ENCODE measurements around the gene NEB.

The NEB gene

DNA sequence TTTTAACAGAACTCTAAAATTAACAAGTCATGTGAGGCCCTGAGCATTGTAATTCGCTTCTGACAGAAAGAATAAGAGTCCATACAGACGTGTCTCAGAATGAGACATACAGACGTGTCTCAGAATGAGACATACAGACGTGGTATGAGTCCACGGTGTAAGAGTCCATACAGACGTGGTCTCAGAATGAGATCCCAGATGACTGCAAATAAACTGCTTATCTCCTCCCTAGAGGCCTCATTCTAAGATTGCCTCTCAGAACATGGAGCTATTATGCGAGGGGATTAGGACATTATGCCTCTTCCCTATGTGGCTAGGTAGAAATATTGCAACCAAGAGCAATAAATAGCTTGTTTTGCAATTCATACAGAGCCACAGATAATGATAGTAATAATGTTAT is 63.9 kb downstream of the NEB start:
- Histone ChIP-seq H3K4me3 (ENCODE audit: extremely low read depth, insufficient read depth, low read length, poor library complexity, severe bottlenecking) (no peak overlapping the region), H3K36me3 (ENCODE audit: control insufficient read depth, insufficient read depth, low read length) (no peaks in the 10 kb centered on the region), H3K9me3 (ENCODE audit: control insufficient read depth, low read length) (no peaks in the 10 kb centered on the region), H3K4me1 (ENCODE audit: control insufficient read depth, insufficient read depth, low read length, poor library complexity, severe bottlenecking) (peaks cover 10% of the 10 kb centered on the region), H3K27ac (ENCODE audit: low read depth, low read length, severe bottlenecking) (no peak overlapping the region)
- WGBS, 2 experiments (ENCODE audit: insufficient coverage in 2 of 2): 90 to 92% methylated on average over 6 of the region's 7 CpGs

DNA sequence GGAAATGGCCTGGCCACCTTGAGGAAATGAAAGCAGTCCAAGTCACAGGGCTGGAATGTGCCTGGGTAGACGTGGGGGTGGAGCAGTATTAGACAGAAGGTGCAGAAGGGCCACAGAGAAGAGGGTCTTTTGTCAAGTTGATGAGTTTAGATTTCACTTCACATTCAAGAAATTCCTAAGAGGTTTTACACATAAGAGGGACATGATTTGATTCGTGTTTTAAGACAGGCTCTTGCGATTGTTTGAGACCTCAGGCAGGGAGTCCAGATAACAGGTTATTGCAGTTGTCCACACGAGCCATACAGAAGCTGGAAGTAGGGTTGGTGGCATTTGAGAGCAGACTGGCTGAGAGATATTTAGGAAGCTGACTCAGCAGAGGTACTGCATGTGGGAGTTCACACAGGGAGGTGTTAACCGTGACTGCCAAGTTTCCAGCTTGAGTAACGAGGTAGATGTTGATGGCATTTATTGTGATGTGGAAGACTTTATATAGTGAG is 64.6 kb downstream of the NEB start:
- 71 to 77% methylated on average over 5 of the region's 6 CpGs for WGBS, 2 experiments (ENCODE audit: insufficient coverage in 2 of 2)

DNA sequence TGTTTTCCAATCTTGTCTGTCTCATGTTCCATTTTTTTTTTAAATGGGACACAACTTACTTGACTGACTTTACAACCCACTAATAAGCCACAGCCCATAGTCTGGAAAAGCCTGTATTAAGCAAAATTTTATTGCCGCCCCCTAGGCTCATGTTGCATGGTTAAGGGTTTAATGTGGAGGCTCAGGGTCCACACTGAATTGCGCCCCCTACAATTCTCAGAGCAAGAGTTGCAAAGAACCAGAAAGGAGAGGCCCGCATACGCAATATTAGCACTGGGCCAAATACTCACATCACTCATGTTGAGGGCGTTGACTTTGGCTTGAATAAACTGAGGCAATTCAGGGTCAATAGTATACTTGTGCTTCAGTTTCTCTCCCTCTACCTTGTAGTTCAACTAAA is 65.5 kb downstream of the NEB start:
- Histone ChIP-seq H3K9me3 (ENCODE audit: control insufficient read depth, low read length) (no peaks in the 10 kb centered on the region), H3K4me1 (ENCODE audit: control insufficient read depth, insufficient read depth, low read length, poor library complexity, severe bottlenecking) (peaks cover 10% of the 10 kb centered on the region), H3K27ac (ENCODE audit: low read depth, low read length, severe bottlenecking) (no peak overlapping the region), H3K36me3 (ENCODE audit: control insufficient read depth, insufficient read depth, low read length) (no peaks in the 10 kb centered on the region), H3K4me3 (ENCODE audit: extremely low read depth, insufficient read depth, low read length, poor library complexity, severe bottlenecking) (no peak overlapping the region)
- WGBS, 2 experiments (ENCODE audit: insufficient coverage in 2 of 2): 83 to 84% methylated on average over 1 to 5 of the region's 5 CpGs

More for the DNA sequence above, 64.6 kb downstream of the NEB start:
- H3K4me1 ChIP-seq (ENCODE audit: control insufficient read depth, insufficient read depth, low read length, poor library complexity, severe bottlenecking): peaks cover 10% of the 10 kb centered on the region
- H3K27ac ChIP-seq (ENCODE audit: low read depth, low read length, severe bottlenecking): no peak overlapping the region
- no peaks in the 10 kb centered on the region for H3K36me3 ChIP-seq (ENCODE audit: control insufficient read depth, insufficient read depth, low read length)
- no peak overlapping the region for H3K4me3 ChIP-seq (ENCODE audit: extremely low read depth, insufficient read depth, low read length, poor library complexity, severe bottlenecking)
- H3K9me3 ChIP-seq (ENCODE audit: control insufficient read depth, low read length): no peaks in the 10 kb centered on the region

DNA sequence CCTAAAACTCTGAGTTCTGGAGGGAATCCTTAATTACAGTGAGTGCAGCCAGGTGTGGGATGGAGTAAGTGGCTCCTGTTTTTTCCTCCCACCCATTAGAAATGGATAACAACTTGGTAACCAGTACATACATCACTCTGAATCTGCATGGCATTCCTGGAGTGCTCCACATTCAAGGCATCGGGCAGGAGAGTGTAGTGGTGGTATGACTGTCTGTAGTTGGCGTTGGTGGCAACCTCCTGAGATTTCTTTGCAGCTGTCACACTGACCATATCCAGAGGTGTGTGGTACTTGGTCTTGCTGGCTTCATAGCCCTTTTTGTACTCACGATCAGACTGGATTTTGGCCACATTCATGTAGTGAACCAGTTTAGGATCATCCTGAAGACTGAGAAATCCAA is 68.3 kb downstream of the NEB start:
- Histone ChIP-seq H3K27ac (ENCODE audit: low read depth, low read length, severe bottlenecking) (no peak overlapping the region), H3K9me3 (ENCODE audit: control insufficient read depth, low read length) (no peaks in the 10 kb centered on the region), H3K4me1 (ENCODE audit: control insufficient read depth, insufficient read depth, low read length, poor library complexity, severe bottlenecking) (peaks cover 10% of the 10 kb centered on the region), H3K4me3 (ENCODE audit: extremely low read depth, insufficient read depth, low read length, poor library complexity, severe bottlenecking) (no peak overlapping the region), H3K36me3 (ENCODE audit: control insufficient read depth, insufficient read depth, low read length) (no peaks in the 10 kb centered on the region)
- 83 to 92% methylated on average over 1 of the region's 3 CpGs for WGBS, 2 experiments (ENCODE audit: insufficient coverage in 2 of 2)

DNA sequence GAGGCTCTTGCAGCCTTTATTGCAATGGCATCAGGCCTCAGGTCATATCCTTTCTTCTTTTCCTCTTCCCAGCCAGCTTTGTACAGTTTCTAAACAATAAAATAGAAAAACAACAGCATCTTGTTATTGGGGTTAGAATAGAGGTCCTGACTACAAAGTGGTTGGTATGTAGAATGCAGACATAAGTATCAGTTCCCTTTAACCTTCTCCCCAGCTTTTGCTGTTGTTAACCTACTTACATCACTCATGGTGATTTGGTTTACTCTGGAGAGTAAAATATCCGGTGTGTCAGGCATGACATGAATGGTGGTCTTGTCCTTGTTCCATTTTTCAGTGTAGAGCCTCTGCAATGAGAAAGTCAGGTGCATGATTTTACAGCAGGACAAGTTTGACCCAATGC is 69.8 kb downstream of the NEB start:
- no peaks in the 10 kb centered on the region for H3K9me3 ChIP-seq (ENCODE audit: control insufficient read depth, low read length)
- H3K36me3 ChIP-seq (ENCODE audit: control insufficient read depth, insufficient read depth, low read length): no peaks in the 10 kb centered on the region
- WGBS, 2 experiments (ENCODE audit: insufficient coverage in 2 of 2): 100% methylated on average over 1 of the region's 1 CpG; no CpG with 5 or more reads in 1 of the 2 experiments
- peaks cover 7% of the 10 kb centered on the region for H3K4me1 ChIP-seq (ENCODE audit: control insufficient read depth, insufficient read depth, low read length, poor library complexity, severe bottlenecking)
- H3K4me3 ChIP-seq (ENCODE audit: extremely low read depth, insufficient read depth, low read length, poor library complexity, severe bottlenecking): no peak overlapping the region
- no peak overlapping the region for H3K27ac ChIP-seq (ENCODE audit: low read depth, low read length, severe bottlenecking)

DNA sequence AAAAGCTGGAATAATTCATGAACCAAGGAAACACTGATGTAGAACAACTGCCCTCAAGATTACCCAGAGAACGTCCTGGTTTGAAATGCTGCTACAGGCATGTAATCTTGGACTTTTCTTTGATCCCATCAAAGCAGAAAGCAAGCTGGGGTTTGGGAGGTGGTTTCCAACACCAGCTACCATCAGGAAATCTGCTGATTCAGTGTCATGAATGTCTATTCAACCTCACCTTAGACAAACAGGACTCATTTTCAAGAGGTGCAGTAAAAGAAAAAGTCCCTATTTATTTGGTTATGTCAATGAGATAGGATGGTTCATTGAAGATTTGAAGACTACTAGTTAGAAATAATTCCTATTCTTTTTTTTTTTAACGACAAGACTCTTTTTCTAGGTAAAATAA is 72.7 kb downstream of the NEB start:
- no peaks in the 10 kb centered on the region for H3K36me3 ChIP-seq (ENCODE audit: control insufficient read depth, insufficient read depth, low read length)
- H3K4me3 ChIP-seq (ENCODE audit: extremely low read depth, insufficient read depth, low read length, poor library complexity, severe bottlenecking): no peak overlapping the region
- H3K4me1 ChIP-seq (ENCODE audit: control insufficient read depth, insufficient read depth, low read length, poor library complexity, severe bottlenecking): no peaks in the 10 kb centered on the region
- WGBS, 2 experiments (ENCODE audit: insufficient coverage in 2 of 2): 73% methylated on average over 1 of the region's 2 CpGs; no CpG with 5 or more reads in 1 of the 2 experiments
- H3K9me3 ChIP-seq (ENCODE audit: control insufficient read depth, low read length): no peaks in the 10 kb centered on the region
- H3K27ac ChIP-seq (ENCODE audit: low read depth, low read length, severe bottlenecking): no peak overlapping the region

DNA sequence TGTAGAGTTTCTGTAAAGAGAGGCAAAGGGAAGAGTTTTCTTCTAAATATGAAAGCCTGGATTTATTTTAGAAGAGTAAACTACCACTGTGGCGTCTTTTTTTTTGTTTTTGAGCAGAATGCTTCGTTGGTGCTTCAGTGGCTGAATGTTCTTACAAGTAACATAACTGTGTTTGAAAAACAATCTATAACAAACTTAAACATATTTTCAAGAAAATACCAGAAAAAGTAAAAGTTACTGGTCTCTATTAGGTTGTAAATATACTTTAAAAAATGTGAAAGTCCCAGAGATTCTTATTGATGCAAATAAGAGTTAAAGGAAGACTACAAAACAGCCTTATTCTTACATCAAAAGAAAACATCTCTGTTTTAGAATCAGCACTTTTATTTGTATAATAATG is 76.2 kb downstream of the NEB start:
- Histone ChIP-seq H3K36me3 (ENCODE audit: control insufficient read depth, insufficient read depth, low read length) (no peaks in the 10 kb centered on the region), H3K27ac (ENCODE audit: low read depth, low read length, severe bottlenecking) (no peak overlapping the region), H3K4me1 (ENCODE audit: control insufficient read depth, insufficient read depth, low read length, poor library complexity, severe bottlenecking) (no peaks in the 10 kb centered on the region), H3K4me3 (ENCODE audit: extremely low read depth, insufficient read depth, low read length, poor library complexity, severe bottlenecking) (no peak overlapping the region), H3K9me3 (ENCODE audit: control insufficient read depth, low read length) (no peaks in the 10 kb centered on the region)
- WGBS, 2 experiments (ENCODE audit: insufficient coverage in 2 of 2): no CpG with 5 or more reads among the region's 2 CpGs

DNA sequence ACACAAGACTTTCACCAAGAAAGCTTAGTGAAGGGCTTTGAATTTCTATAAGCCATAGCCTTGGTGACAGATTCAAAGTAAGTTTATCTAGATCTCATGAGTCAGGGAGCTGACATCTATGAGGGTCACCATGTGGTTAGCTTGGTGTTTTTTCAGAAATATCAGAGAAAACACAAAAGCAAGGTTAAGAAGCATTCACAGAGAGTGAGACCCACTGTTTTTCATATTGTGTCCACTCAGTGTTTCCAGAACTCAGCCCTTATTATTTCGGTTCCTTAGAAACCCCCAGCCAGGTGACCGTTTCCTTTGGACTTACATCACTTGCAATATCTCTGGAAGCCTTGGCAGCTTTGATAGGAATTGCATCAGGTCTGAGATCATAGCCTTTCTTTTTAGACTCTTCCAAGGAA is 76.6 kb downstream of the NEB start:
- no peak overlapping the region for H3K4me3 ChIP-seq (ENCODE audit: extremely low read depth, insufficient read depth, low read length, poor library complexity, severe bottlenecking)
- H3K36me3 ChIP-seq (ENCODE audit: control insufficient read depth, insufficient read depth, low read length): no peaks in the 10 kb centered on the region
- H3K27ac ChIP-seq (ENCODE audit: low read depth, low read length, severe bottlenecking): no peak overlapping the region
- WGBS, 2 experiments (ENCODE audit: insufficient coverage in 2 of 2): 100% methylated on average over 1 to 2 of the region's 2 CpGs
- no peaks in the 10 kb centered on the region for H3K9me3 ChIP-seq (ENCODE audit: control insufficient read depth, low read length)
- H3K4me1 ChIP-seq (ENCODE audit: control insufficient read depth, insufficient read depth, low read length, poor library complexity, severe bottlenecking): no peaks in the 10 kb centered on the region

DNA sequence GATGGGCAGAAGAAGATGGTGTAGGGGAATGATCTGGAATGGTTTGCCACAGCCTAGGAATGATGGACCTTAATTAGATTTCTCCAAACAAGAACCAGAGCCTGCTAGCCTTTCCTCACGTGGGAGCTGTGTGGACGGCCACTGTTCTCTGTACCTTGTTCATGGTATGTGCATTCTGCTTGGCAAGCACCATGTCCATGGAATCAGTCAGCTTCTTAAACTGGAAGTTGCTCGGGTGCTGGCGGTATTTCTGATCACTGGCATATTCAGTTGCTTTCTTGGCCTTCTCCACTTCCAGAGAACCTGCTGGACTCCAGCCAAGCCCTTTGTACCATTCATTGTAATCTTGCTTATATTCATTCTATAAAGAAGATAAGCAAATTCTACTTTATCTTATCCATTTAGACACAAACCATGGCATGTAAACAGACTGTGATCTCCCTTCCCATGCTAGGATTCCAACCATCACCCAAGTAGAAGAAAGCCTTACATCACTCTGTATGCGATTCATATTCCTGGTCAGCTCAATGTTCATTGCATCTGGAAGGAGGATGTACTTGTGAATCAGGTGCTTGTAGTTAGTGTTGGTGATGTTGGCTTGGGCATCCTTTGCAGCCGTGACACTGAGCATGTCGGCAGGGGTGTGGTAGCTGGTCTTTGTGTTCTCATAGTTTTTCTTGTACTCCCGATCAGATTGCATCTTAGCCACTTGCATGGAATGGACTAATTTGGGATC is 78.4 kb downstream of the NEB start:
- Histone ChIP-seq H3K36me3 (ENCODE audit: control insufficient read depth, insufficient read depth, low read length) (no peaks in the 10 kb centered on the region), H3K4me1 (ENCODE audit: control insufficient read depth, insufficient read depth, low read length, poor library complexity, severe bottlenecking) (no peaks in the 10 kb centered on the region), H3K9me3 (ENCODE audit: control insufficient read depth, low read length) (no peaks in the 10 kb centered on the region), H3K27ac (ENCODE audit: low read depth, low read length, severe bottlenecking) (no peak overlapping the region), H3K4me3 (ENCODE audit: extremely low read depth, insufficient read depth, low read length, poor library complexity, severe bottlenecking) (no peak overlapping the region)
- 89 to 98% methylated on average over 5 to 6 of the region's 8 CpGs for WGBS, 2 experiments (ENCODE audit: insufficient coverage in 2 of 2)

DNA sequence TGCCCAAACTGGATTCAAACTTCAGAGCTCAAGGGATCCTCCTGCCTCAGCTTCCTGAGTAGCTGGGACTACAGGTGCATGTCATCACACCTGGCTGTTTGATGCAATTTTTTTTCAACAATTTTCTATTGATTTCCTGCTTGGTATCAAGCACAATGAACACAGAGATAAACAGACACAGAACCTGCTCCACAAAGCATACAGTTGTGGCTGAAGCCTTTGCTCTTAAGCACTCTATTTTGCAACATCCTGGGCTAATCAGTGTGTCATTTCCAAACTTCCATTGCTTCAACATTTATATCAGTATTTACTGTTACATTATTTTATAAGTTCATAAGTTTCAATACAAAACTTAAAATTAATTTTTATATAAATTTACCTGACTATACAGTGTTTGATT is 79.4 kb downstream of the NEB start:
- no peaks in the 10 kb centered on the region for H3K9me3 ChIP-seq (ENCODE audit: control insufficient read depth, low read length)
- H3K27ac ChIP-seq (ENCODE audit: low read depth, low read length, severe bottlenecking): no peak overlapping the region
- no peaks in the 10 kb centered on the region for H3K36me3 ChIP-seq (ENCODE audit: control insufficient read depth, insufficient read depth, low read length)

DNA sequence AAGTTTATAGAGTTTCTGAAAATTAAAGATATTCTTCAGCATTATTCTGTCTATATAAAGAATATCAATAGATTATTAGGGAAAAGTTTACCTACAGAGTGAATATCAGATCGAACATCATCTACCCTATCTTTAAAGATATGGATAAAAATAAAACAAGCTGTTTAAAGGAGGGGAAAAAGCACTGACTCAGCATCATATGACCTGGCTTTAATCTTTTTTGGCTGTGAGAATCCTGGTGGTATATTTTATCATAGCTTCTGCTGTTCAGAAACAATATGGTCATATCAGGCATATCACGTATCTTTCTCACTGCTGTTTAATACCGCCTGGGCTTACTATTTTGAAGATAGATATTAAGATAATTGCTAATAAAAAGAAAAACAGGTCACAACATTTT is 80.2 kb downstream of the NEB start:
- no peaks in the 10 kb centered on the region for H3K9me3 ChIP-seq (ENCODE audit: control insufficient read depth, low read length)
- no peaks in the 10 kb centered on the region for H3K36me3 ChIP-seq (ENCODE audit: control insufficient read depth, insufficient read depth, low read length)
- WGBS, 2 experiments (ENCODE audit: insufficient coverage in 2 of 2): no CpG with 5 or more reads among the region's 3 CpGs
- no peaks in the 10 kb centered on the region for H3K4me1 ChIP-seq (ENCODE audit: control insufficient read depth, insufficient read depth, low read length, poor library complexity, severe bottlenecking)
- no peak overlapping the region for H3K4me3 ChIP-seq (ENCODE audit: extremely low read depth, insufficient read depth, low read length, poor library complexity, severe bottlenecking)
- no peak overlapping the region for H3K27ac ChIP-seq (ENCODE audit: low read depth, low read length, severe bottlenecking)

More for the DNA sequence above, 79.4 kb downstream of the NEB start:
- H3K4me1 ChIP-seq (ENCODE audit: control insufficient read depth, insufficient read depth, low read length, poor library complexity, severe bottlenecking): no peaks in the 10 kb centered on the region
- H3K4me3 ChIP-seq (ENCODE audit: extremely low read depth, insufficient read depth, low read length, poor library complexity, severe bottlenecking): no peak overlapping the region

Data from mesodermal cell (in vitro differentiated cells).